SK-N-SH treated with all-trans-retinoic acid at 6 μM for 48 hours (cell line): ENCODE measurements around the gene PTPRN2.

Experiments used
- BACH2 ChIP-seq: fragments of 250-450 bp; sonication (Bioruptor Pico); IDR thresholded peaks from 2 replicates; pipeline ENCODE4 v1.9.0; 2021; ENCODE audit warnings: mild to moderate bottlenecking, borderline replicate concordance
- POU6F1 ChIP-seq: fragments of 250-450 bp; sonication (Bioruptor Pico); IDR thresholded peaks from 2 replicates; pipeline ENCODE4 v1.8.0; 2021; ENCODE audit warnings: low read depth, mild to moderate bottlenecking, moderate library complexity, borderline replicate concordance
- ZFP3 ChIP-seq: fragments of 250-450 bp; sonication (Bioruptor Pico); IDR thresholded peaks from 2 replicates; pipeline ENCODE4 v1.5.0; 2020; ENCODE audit warnings: mild to moderate bottlenecking, moderate library complexity

- TF ChIP-seq POU6F1 = no peak
- TF ChIP-seq BACH2 = no peak
- TF ChIP-seq ZFP3 (CRISPR knock-in tag) = no peak
Observed at GRCh38 chr7:157780312-157780711, 807.3 kb downstream of the PTPRN2 start.
